GM12872 (cell line): Measurements from ENCODE around the gene IFI27.

Experiments used
- CTCF ChIP-seq: IDR thresholded peaks from 3 replicates; pipeline ENCODE4 v1.5.1; 2011; ENCODE audit warnings: low read depth, mild to moderate bottlenecking, low read length, moderate library complexity; ENCODE audit not compliant: insufficient read depth

The IFI27 gene

GRCh38 chr14:94143711-94144110 lies 33.2 kb downstream of the IFI27 start:
- TF ChIP-seq CTCF = no peak

- TF ChIP-seq CTCF = no peak
Observed at GRCh38 chr14:94144765-94145164, 34.2 kb downstream of the IFI27 start.

GRCh38 chr14:94145902-94146527 lies 35.5 kb downstream of the IFI27 start:
- TF ChIP-seq CTCF = no peak

- TF ChIP-seq CTCF = no peak
Observed at GRCh38 chr14:94152676-94153075, 42.1 kb downstream of the IFI27 start.

- no peak for TF ChIP-seq CTCF
Observed at GRCh38 chr14:94153750-94154342, 43.3 kb downstream of the IFI27 start.

GRCh38 chr14:94157197-94157596 lies 46.7 kb downstream of the IFI27 start:
- no peak for TF ChIP-seq CTCF

GRCh38 chr14:94158239-94158883 lies 47.8 kb downstream of the IFI27 start:
- TF ChIP-seq CTCF = no peak
